ENCODE results near the gene NEK6.

NEK6 gene

DNA sequence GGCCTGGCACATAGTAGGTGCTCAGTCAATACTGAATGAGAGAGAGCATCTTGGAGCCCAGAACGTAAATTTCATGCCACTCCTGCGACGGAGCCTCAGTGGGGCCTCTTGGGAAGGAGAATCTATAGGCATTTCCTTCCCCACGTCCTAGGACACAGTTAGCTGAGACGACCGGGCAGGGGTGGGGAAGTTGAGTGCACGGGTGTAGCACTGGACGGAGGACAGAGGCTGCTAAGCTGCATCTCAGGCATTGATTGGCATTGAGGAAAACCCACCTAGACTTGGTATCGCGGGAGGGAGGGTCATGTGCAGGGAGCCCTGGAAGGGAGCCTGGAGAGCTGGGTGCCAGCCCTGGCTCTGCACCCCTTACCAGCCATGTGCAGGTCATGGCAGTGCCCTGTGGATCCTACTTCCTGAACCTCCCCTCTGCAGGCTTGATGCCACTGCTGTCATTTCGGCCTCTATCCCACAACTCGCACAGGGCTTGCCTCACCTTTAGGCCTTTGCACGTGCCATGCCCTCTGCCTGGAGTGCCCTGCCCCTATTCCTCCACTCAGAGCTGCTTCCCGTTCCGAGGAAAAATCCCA lies 25.6 kb downstream of the NEK6 start:
- H3K27ac ChIP-seq: no peak overlapping the region
- no peak for TF ChIP-seq ZFX (IDR thresholded peaks at IDR 0.05)
- TF ChIP-seq, protein P1, sequence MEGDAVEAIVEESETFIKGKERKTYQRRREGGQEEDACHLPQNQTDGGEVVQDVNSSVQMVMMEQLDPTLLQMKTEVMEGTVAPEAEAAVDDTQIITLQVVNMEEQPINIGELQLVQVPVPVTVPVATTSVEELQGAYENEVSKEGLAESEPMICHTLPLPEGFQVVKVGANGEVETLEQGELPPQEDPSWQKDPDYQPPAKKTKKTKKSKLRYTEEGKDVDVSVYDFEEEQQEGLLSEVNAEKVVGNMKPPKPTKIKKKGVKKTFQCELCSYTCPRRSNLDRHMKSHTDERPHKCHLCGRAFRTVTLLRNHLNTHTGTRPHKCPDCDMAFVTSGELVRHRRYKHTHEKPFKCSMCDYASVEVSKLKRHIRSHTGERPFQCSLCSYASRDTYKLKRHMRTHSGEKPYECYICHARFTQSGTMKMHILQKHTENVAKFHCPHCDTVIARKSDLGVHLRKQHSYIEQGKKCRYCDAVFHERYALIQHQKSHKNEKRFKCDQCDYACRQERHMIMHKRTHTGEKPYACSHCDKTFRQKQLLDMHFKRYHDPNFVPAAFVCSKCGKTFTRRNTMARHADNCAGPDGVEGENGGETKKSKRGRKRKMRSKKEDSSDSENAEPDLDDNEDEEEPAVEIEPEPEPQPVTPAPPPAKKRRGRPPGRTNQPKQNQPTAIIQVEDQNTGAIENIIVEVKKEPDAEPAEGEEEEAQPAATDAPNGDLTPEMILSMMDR (conservative IDR thresholded peaks at IDR 0.05): no peak

DNA sequence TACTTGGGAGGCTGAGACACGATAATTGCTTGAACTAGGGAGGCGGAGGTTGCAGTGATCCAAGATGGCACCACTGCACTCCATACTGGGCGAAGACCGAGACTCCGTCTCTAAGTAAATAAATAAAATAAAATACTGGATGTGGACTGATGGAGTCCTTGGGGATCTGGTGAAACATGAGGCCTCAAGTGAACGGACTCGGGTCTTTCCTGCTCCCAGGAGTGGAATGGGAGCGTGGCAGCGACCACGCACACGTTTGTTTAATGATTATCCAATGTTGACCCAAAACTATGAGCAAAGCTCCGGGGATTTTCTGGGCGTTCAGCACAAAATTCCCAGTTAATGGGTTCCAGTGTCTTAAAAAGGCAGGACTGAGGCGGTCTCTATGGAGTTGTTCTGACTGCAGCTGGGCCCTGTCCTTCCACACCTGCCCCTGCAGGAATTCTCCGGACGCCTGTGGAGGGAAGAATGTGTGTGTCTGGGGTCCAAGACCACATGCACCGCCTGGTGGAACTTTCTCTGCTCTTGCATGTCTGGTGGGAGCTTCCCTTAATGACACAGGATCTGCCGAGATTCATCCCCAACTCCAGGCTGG lies 26.6 kb downstream of the NEK6 start:
- no peak overlapping the region for H3K27ac ChIP-seq
- no peak for TF ChIP-seq ZFX (IDR thresholded peaks at IDR 0.05)
- TF ChIP-seq, protein P1 (conservative IDR thresholded peaks at IDR 0.05): no peak

DNA sequence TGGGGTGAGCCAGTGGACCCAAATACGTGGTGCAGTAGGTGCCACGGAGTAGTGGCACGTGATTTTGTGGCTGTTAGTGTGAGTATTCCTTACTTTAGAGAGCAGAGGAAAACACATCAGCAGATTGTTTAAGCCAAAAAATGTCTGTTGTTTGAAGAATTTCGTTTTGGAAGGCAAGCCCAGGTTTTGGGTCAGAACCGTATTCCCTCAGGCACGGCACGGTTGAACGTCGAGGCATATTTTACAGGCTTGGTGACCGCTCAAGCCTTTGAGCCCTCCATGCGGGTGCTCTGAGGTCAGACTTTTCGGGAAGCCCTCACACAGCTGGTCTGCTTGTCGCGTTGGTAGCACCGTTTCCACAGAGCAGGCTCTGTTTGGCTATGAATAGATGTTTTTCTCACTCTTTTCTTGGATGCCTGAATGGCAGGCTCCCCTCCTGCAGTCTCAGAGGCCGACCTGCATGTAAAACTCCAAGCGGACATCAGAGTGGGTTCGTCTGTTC lies 27.2 kb downstream of the NEK6 start:
- TF ChIP-seq, protein P1 (conservative IDR thresholded peaks at IDR 0.05): no peak
- TF ChIP-seq ZFX (IDR thresholded peaks at IDR 0.05): no peak
- H3K27ac ChIP-seq: no peak overlapping the region

DNA sequence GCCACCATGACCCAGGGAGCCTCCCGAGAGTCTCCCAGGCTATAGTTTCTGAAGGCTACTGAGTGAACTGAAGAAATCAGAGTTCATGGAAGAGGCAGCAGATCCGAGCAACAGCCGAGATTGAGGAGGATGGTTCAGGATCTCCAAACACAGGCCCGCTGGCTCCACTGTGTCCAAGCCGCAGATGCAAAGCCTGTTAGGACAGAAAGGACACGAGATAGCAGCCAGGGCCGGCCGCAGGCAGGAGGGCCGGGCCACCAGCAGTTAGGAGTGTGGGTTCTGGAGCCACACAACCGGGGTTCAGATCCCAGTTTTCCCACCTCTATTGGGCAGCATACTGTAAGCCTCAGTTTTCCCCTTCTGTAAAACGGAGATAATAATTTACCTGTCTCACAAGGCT lies 27.7 kb downstream of the NEK6 start:
- TF ChIP-seq, protein P1 (conservative IDR thresholded peaks at IDR 0.05): no peak
- no peak for TF ChIP-seq ZFX (IDR thresholded peaks at IDR 0.05)
- no peak overlapping the region for H3K27ac ChIP-seq

DNA sequence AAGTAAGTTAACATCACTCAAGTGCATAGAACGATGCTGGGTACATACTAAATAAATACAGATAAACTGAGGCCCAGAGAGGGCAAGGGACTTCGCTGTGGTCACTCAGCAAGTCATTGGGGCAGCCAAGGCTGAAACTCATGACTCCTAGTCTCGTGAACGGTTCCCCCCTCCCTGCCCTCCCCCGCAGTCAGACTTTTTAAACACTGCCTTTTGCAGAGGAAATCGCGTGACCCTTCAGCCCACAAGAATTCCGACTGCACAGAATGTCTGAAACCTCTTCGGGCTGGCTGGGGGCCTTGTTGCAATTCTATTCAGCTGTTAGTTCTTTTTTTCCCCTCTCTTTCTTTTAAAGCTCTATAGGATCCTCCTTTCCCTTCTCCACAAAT lies 28.1 kb downstream of the NEK6 start:
- no peak overlapping the region for H3K27ac ChIP-seq
- no peak for TF ChIP-seq ZFX (IDR thresholded peaks at IDR 0.05)
- TF ChIP-seq, protein P1 (conservative IDR thresholded peaks at IDR 0.05): no peak

DNA sequence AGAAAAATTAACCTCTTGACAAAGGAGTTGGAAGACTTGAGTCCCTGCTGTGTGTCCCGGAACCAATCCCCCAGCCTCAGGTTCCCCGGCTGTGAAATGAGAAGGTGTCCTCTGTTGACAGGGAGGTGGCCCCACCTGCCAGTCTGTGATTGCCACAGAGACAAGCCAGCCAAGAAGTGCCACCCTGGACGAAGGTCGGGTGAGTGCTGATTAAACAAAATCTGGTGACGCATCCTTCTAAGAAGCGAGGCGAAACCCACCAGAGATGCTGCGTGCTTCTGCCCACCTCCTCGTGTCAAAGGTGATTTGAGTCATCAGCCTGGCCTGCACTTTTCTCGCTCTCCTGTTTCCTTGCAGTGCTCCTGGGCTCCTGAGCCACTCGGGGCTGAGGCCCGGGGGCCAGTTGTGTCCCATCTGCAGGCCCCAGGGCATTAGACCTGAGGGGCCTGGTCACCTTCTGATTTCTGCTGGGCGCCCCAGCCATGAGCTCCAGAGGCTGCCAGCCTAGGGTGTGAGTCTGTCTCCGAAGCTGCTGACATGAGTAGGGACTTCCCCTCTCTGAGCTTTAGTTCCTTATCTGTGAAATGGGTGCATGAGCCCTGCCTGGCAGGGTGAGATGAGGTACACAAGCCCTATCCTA lies 28.7 kb downstream of the NEK6 start:
- H3K27ac ChIP-seq: no peak overlapping the region
- no peak for TF ChIP-seq ZFX (IDR thresholded peaks at IDR 0.05)
- TF ChIP-seq, protein P1 (conservative IDR thresholded peaks at IDR 0.05): no peak

DNA sequence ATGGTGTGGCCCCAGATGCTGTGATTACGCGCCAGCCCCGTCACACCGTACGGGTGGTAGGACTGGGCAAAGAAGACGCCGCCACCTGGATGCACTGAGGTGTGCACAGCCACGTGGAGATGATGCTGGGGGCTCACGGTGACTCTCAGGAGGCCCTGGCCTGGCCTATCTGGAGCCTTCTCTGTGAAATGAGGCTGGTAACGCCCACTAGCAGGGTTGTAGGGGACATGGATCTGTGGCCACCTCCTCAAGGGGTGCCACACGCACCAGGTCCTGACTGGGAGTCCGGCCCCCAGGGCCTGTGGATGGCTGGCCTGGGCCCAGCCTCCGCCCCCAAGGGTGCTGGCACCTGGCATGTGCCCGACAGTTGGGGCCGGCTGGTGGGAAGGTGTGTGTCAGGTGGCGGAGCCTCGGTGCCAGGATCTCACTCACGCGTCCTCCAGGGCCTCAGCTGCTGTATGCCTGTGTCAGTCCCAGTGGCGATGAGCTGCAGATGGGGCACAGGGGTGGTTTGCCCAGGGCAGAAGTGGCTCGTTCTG lies 32.4 kb downstream of the NEK6 start:
- no peak overlapping the region for H3K27ac ChIP-seq
- TF ChIP-seq, protein P1 (conservative IDR thresholded peaks at IDR 0.05): no peak
- TF ChIP-seq ZFX (IDR thresholded peaks at IDR 0.05): no peak

All from C4-2B (cell line).